GM21447 (cell line): ENCODE data around the gene BRF1.
"Not testable (repeated sequence)": the region's sequence is repeated elsewhere in the genome, so short reads cannot be mapped to it uniquely, and the experiment has no call there.

ENCODE experiments used
- ATAC-seq: cut with Tn5 transposase; IDR thresholded peaks from one replicate; pipeline ENCODE4 v1.9.1; 2021; ENCODE audit not compliant: unreplicated experiment

The BRF1 gene

GRCh38 chr14:105332350-105332874, 31.6 kb upstream of the BRF1 start:
- ATAC-seq, result no peak

GRCh38 chr14:105331575-105332349, 31.0 kb upstream of the BRF1 start:
- ATAC-seq, result no peak

- ATAC-seq, result no peak
Measured at GRCh38 chr14:105330491-105330895, 29.7 kb upstream of the BRF1 start.

GRCh38 chr14:105329411-105330150, 28.8 kb upstream of the BRF1 start:
- no peak for ATAC-seq

- ATAC-seq, result no peak
Measured at GRCh38 chr14:105328678-105329390, 28.0 kb upstream of the BRF1 start.

GRCh38 chr14:105328070-105328677, 27.4 kb upstream of the BRF1 start:
- no peak for ATAC-seq

- not testable (repeated sequence) for ATAC-seq
Measured at GRCh38 chr14:105327695-105328045, 26.9 kb upstream of the BRF1 start.

GRCh38 chr14:105326891-105327694, 26.3 kb upstream of the BRF1 start:
- ATAC-seq, result no peak

GRCh38 chr14:105326568-105326867, 25.7 kb upstream of the BRF1 start:
- ATAC-seq, result no peak

- ATAC-seq, result no peak
Measured at GRCh38 chr14:105325716-105326567, 25.1 kb upstream of the BRF1 start.

- no peak for ATAC-seq
Measured at GRCh38 chr14:105325303-105325702, 24.5 kb upstream of the BRF1 start.

GRCh38 chr14:105324871-105325270, 24.1 kb upstream of the BRF1 start:
- no peak for ATAC-seq

GRCh38 chr14:105324080-105324778, 23.4 kb upstream of the BRF1 start:
- ATAC-seq, result no peak

GRCh38 chr14:105323663-105324062, 22.9 kb upstream of the BRF1 start:
- ATAC-seq, result no peak

- ATAC-seq, result no peak
Measured at GRCh38 chr14:105322791-105323556, 22.2 kb upstream of the BRF1 start.

GRCh38 chr14:105317546-105317945, 16.7 kb upstream of the BRF1 start:
- no peak for ATAC-seq

- no peak for ATAC-seq
Measured at GRCh38 chr14:105316968-105317510, 16.2 kb upstream of the BRF1 start.

GRCh38 chr14:105316577-105316941, 15.8 kb upstream of the BRF1 start:
- no peak for ATAC-seq
